B cell (primary cell): ENCODE data around the gene PTCD2. TPM values are rescaled to one million over a fixed set of nuclear protein-coding genes. Genes with fewer than 3 reads are reported as not detected.

ENCODE experiments used
- ATAC-seq: fragments of 200-7000 bp; cut with Tn5 transposase; one replicate; pipeline ENCODE4 v1.10.0; 2021; ENCODE audit warnings: low read depth, mild to moderate bottlenecking, moderate number of reproducible peaks, moderate library complexity
- CTCF ChIA-PET: fragments of 350-600 bp; sonication (Branson Sonifier 250); formaldehyde crosslinking; loops from one replicate; lab custom pipeline; 2021; ENCODE audit warnings: antibody characterized with exemption, inconsistent platforms; lab: Charles Lee
- POLR2A ChIA-PET: fragments of 350-600 bp; sonication (Branson Sonifier 250); formaldehyde crosslinking; loops from one replicate; lab custom pipeline; 2021; ENCODE audit warnings: antibody characterized with exemption; lab: Charles Lee
- DNase-seq: peaks from one replicate; pipeline ENCODE4 v3.0.0; 2013
- H2AFZ ChIP-seq: 2 replicates; pipeline ENCODE4 v1.6.1; 2012; ENCODE audit warnings: mild to moderate bottlenecking, low read depth, low read length; ENCODE audit not compliant: insufficient read depth, poor library complexity, severe bottlenecking
- H3K27ac ChIP-seq, 2 donors: 1 replicate in 1 of 2; 2 replicates in 1 of 2; pipeline ENCODE4 v1.5.1; 2012 to 2013; ENCODE audit warnings: low read length in 2 of 2, mild to moderate bottlenecking in 2 of 2, moderate library complexity in 1 of 2
- H3K27me3 ChIP-seq, 4 experiments: fragments of 200-600 bp in 1 of 4; sonication (generic) in 1 of 4; replicated peaks in 1 of 4; 1 replicate in 2 of 4; 2 replicates in 2 of 4; pipeline versions ENCODE4 v1.6.1 to v1.7.0; 2013 to 2016; ENCODE audit warnings: low read length in 3 of 4, mild to moderate bottlenecking in 2 of 4, mixed read lengths in 1 of 4, moderate library complexity in 1 of 4; ENCODE audit not compliant: insufficient read depth in 4 of 4, control insufficient read depth in 3 of 4; ENCODE audit errors: control extremely low read depth in 1 of 4
- H3K36me3 ChIP-seq, 2 experiments: replicated peaks in 1 of 2; 1 replicate in 1 of 2; 2 replicates in 1 of 2; pipeline versions ENCODE4 v1.6.1 to v1.7.1; 2013; ENCODE audit warnings: low read length in 1 of 2; ENCODE audit not compliant: insufficient read depth in 2 of 2, control insufficient read depth in 1 of 2; ENCODE audit errors: control extremely low read depth in 1 of 2, extremely low read depth in 1 of 2
- H3K4me1 ChIP-seq, 2 donors: fragments of 200-600 bp in 1 of 2; sonication (generic) in 1 of 2; 1 replicate in 1 of 2; 2 replicates in 1 of 2; pipeline versions ENCODE4 v1.5.1 to v1.6.1; 2013 to 2017; ENCODE audit warnings: low read length in 2 of 2; ENCODE audit not compliant: control insufficient read depth in 2 of 2, insufficient read depth in 2 of 2
- H3K4me2 ChIP-seq: replicated peaks from 2 replicates; pipeline ENCODE3; 2012; ENCODE audit warnings: mild to moderate bottlenecking, low read depth, low read length; ENCODE audit not compliant: poor library complexity, severe bottlenecking
- H3K4me3 ChIP-seq, 5 experiments: fragments of 200-600 bp in 1 of 5; sonication (generic) in 1 of 5; 1 replicate in 3 of 5; 2 replicates in 2 of 5; pipeline versions ENCODE4 v1.5.1 to v1.7.0; 2011 to 2016; ENCODE audit warnings: low read length in 4 of 5, mild to moderate bottlenecking in 4 of 5, low read depth in 2 of 5, control low read depth in 1 of 5, moderate library complexity in 1 of 5; ENCODE audit not compliant: insufficient read depth in 1 of 5; ENCODE audit errors: control extremely low read depth in 1 of 5, extremely low read depth in 1 of 5
- H3K79me2 ChIP-seq: fragments of 200-600 bp; sonication (generic); one replicate; pipeline ENCODE4 v1.6.0; 2016; ENCODE audit warnings: low read length; ENCODE audit not compliant: control insufficient read depth, insufficient read depth
- H3K9ac ChIP-seq: fragments of 200-600 bp; sonication (generic); 2 replicates; pipeline ENCODE4 v1.6.1; 2017; ENCODE audit warnings: mild to moderate bottlenecking, low read length, moderate library complexity
- H3K9me3 ChIP-seq, 3 donors: one replicate each; pipeline versions ENCODE4 v1.6.1 to v1.7.1; 2013; ENCODE audit warnings: low read length in 2 of 3; ENCODE audit not compliant: control insufficient read depth in 2 of 3, insufficient read depth in 1 of 3; ENCODE audit errors: control extremely low read depth in 1 of 3
- H4K20me1 ChIP-seq: 2 replicates; pipeline ENCODE4 v1.6.0; 2012; ENCODE audit warnings: mild to moderate bottlenecking, low read length; ENCODE audit not compliant: insufficient read depth, control insufficient read depth, poor library complexity, severe bottlenecking
- H3K27ac Mint-ChIP-seq: one replicate; pipeline ENCODE4 v1.8.0; 2021; ENCODE audit warnings: mixed read lengths
- H3K27me3 Mint-ChIP-seq: one replicate; pipeline ENCODE4 v1.8.0; 2021; ENCODE audit warnings: mixed read lengths
- H3K4me1 Mint-ChIP-seq: one replicate; pipeline ENCODE4 v1.8.0; 2021; ENCODE audit warnings: mixed read lengths
- H3K4me3 Mint-ChIP-seq: one replicate; pipeline ENCODE4 v1.8.0; 2021; ENCODE audit warnings: mixed read lengths
- H3K9me3 Mint-ChIP-seq: one replicate; pipeline ENCODE4 v1.8.0; 2022; ENCODE audit warnings: mixed read lengths; ENCODE audit not compliant: insufficient read depth
- EZH2 ChIP-seq: IDR thresholded peaks from 2 replicates; pipeline ENCODE4 v1.6.1; 2012; ENCODE audit warnings: borderline replicate concordance, low read depth, mild to moderate bottlenecking, moderate library complexity, low read length; ENCODE audit not compliant: insufficient read depth, poor library complexity, severe bottlenecking
- WGBS: methylation state at CpG from one replicate; pipeline ENCODE4 v1.1.5; 2013; ENCODE audit warnings: missing lambda C conversion rate; ENCODE audit not compliant: insufficient coverage; 5-methylcytosine and 5-hydroxymethylcytosine counted together
- intact Hi-C: fragments of 100-400 bp; cut with micrococcal nuclease; formaldehyde crosslinking; loops from one replicate; pipeline ENCODE4 v1.10.0; 2022
- polyA plus RNA-seq: library from polyadenylated mRNA; depleted of rRNA; stranded (reverse); fragments of >200 nt; gene quantifications from 2 replicates; pipeline ENCODE4 v1.2.3, GENCODE V29; 2012
- total RNA-seq, 2 donors: library from RNA; stranded (reverse); fragments of 120-200 nt in 1 of 2; gene quantifications; 1 replicate in 1 of 2; 2 replicates in 1 of 2; pipeline versions ENCODE4 v1.2.3 to v1.2.4, GENCODE V29; 2013 to 2022
- TF ChIP-seq, protein P1 (sequence below): fragments of 200-600 bp; IDR thresholded peaks from one replicate; pipeline ENCODE4 v1.8.0; 2022; ENCODE audit warnings: antibody characterized with exemption, mild to moderate bottlenecking

PTCD2 gene
- total and polyA plus RNA-seq, 2 donors (not counting 1 experiment from before 2014, with no cell fraction given) = 3.7 to 10.5 TPM

DNA sequence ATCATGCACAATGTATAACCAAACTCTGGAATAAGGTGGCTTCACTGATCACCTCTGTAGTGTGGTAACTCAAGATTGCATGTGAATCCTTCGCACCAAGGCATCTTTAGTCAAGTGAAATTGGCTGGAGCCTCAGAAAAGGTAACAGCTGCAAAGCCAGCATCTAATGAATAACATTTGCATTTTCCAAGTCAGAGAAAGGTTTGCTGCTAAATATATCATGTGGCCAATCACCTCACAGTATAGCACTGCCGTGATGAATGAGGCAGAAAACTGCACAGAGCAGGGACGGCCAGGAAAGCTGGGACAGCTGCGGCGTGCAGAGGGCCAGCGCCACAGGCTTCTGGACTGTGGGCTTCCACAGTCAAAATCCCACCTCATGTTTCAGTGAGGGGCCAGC is 18.6 kb upstream of the PTCD2 start:
- H3K4me3 Mint-ChIP-seq = peak overlapping the region; percentile 73
- CTCF ChIA-PET = interaction anchor here (0.9 to 1.9 kb wide), 2 partner anchors 18 to 164 kb away, joined by 3 to 8 read pairs; partner anchors contain the start of genes MRPS27 and PTCD2
- peak; percentile 56 for ATAC-seq
- Histone ChIP-seq H3K36me3 (peaks cover 0 to 3% of the 10 kb centered on the region in 2 experiments), H3K79me2 (peaks cover 87% of the 10 kb centered on the region), H3K4me2 (peak overlapping the region; percentile 45), H3K4me3 (no peak overlapping the region), H4K20me1 (no peaks in the 10 kb centered on the region), H3K27ac (peak overlapping the region in 1 of 2 donors; percentile 38), H2AFZ (peak overlapping the region; percentile 39), H3K4me1 (peaks cover 39 to 64% of the 10 kb centered on the region in 2 donors), H3K9me3 (no peaks in the 10 kb centered on the region), H3K9ac (peak overlapping the region; percentile 33), H3K27me3 (no peaks in the 10 kb centered on the region)
- H3K27ac Mint-ChIP-seq = peak overlapping the region; percentile 85
- WGBS = 7% methylated on average over 5 of the region's 6 CpGs
- DNase-seq = peak; percentile 40
- POLR2A ChIA-PET = no interaction called here
- no peak for TF ChIP-seq EZH2
- TF ChIP-seq, protein P1, sequence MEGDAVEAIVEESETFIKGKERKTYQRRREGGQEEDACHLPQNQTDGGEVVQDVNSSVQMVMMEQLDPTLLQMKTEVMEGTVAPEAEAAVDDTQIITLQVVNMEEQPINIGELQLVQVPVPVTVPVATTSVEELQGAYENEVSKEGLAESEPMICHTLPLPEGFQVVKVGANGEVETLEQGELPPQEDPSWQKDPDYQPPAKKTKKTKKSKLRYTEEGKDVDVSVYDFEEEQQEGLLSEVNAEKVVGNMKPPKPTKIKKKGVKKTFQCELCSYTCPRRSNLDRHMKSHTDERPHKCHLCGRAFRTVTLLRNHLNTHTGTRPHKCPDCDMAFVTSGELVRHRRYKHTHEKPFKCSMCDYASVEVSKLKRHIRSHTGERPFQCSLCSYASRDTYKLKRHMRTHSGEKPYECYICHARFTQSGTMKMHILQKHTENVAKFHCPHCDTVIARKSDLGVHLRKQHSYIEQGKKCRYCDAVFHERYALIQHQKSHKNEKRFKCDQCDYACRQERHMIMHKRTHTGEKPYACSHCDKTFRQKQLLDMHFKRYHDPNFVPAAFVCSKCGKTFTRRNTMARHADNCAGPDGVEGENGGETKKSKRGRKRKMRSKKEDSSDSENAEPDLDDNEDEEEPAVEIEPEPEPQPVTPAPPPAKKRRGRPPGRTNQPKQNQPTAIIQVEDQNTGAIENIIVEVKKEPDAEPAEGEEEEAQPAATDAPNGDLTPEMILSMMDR = no peak
- H3K9me3 Mint-ChIP-seq = no peaks in the 10 kb centered on the region
- H3K4me1 Mint-ChIP-seq = peaks cover 79% of the 10 kb centered on the region
- H3K27me3 Mint-ChIP-seq = no peaks in the 10 kb centered on the region
- intact Hi-C loops = loop anchor here (10.0 kb wide), 1 partner anchor 847 kb away; the partner anchor contains the start of gene BDP1

DNA sequence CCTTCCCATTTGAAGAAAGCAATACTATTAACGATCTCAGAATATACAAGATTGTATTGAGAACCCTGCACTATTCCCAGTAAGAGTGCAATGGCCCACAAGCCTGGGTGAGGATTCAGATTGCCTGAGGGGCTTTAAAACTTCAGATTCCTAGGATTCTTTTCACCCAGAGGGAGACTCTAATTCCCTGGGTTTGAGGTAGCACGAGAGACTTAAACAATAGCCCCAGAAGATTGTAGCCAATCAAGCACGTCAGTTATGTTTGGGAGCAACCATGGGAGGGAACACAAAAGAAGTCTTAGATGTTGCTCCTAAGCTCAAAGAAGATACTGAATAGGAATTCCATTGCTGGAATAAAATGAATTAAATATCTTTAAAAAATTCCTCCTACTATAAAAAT is 18.0 kb upstream of the PTCD2 start:
- H3K9me3 Mint-ChIP-seq = no peaks in the 10 kb centered on the region
- Histone ChIP-seq H3K27me3 (no peaks in the 10 kb centered on the region), H4K20me1 (no peaks in the 10 kb centered on the region), H3K36me3 (no peaks in the 10 kb centered on the region), H3K9me3 (no peaks in the 10 kb centered on the region), H3K79me2 (peaks cover 81% of the 10 kb centered on the region), H3K4me3 (no peak overlapping the region), H3K9ac (peak overlapping the region; percentile 33), H3K4me2 (peak overlapping the region; percentile 45), H2AFZ (no peak overlapping the region), H3K4me1 (peaks cover 41 to 62% of the 10 kb centered on the region in 2 donors), H3K27ac (peak overlapping the region in 1 of 2 donors; percentile 37)
- H3K27ac Mint-ChIP-seq = peak overlapping the region; percentile 85
- TF ChIP-seq EZH2 = no peak
- TF ChIP-seq, protein P1 = no peak
- ChIA-PET CTCF (interaction anchor here (0.8 to 1.9 kb wide), 3 partner anchors 18 to 165 kb away, joined by 3 to 8 read pairs (median 3); partner anchors contain the start of genes MRPS27 and PTCD2), POLR2A (no interaction called here)
- ATAC-seq (no peak), DNase-seq (no peak)
- H3K4me1 Mint-ChIP-seq = peaks cover 76% of the 10 kb centered on the region
- WGBS = 100% methylated on average over 1 of the region's 3 CpGs
- intact Hi-C loops = loop anchor here (10.0 kb wide), 1 partner anchor 847 kb away; the partner anchor contains the start of gene BDP1
- H3K4me3 Mint-ChIP-seq = peak overlapping the region; percentile 73
- H3K27me3 Mint-ChIP-seq = no peaks in the 10 kb centered on the region
